Islet precursor cell (in vitro differentiated cells): Measurements from ENCODE around the gene XPO1.
"Not testable (repeated sequence)": the region's sequence is repeated elsewhere in the genome, so short reads cannot be mapped to it uniquely, and the experiment has no call there.

Experiments used
- DNase-seq: peaks from one replicate; pipeline ENCODE4 v3.0.0-alpha.2; 2018

Gene XPO1, protein sequence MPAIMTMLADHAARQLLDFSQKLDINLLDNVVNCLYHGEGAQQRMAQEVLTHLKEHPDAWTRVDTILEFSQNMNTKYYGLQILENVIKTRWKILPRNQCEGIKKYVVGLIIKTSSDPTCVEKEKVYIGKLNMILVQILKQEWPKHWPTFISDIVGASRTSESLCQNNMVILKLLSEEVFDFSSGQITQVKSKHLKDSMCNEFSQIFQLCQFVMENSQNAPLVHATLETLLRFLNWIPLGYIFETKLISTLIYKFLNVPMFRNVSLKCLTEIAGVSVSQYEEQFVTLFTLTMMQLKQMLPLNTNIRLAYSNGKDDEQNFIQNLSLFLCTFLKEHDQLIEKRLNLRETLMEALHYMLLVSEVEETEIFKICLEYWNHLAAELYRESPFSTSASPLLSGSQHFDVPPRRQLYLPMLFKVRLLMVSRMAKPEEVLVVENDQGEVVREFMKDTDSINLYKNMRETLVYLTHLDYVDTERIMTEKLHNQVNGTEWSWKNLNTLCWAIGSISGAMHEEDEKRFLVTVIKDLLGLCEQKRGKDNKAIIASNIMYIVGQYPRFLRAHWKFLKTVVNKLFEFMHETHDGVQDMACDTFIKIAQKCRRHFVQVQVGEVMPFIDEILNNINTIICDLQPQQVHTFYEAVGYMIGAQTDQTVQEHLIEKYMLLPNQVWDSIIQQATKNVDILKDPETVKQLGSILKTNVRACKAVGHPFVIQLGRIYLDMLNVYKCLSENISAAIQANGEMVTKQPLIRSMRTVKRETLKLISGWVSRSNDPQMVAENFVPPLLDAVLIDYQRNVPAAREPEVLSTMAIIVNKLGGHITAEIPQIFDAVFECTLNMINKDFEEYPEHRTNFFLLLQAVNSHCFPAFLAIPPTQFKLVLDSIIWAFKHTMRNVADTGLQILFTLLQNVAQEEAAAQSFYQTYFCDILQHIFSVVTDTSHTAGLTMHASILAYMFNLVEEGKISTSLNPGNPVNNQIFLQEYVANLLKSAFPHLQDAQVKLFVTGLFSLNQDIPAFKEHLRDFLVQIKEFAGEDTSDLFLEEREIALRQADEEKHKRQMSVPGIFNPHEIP (N-terminal part only)

GRCh38 chr2:61538200-61538919, at the start of gene XPO1:
TSS of gene XPO1 (minus strand) at chr2:61538356. CDS start at chr2:61533897, 4,459 bp downstream.
- DNase-seq = peak; percentile 100

- DNase-seq = not testable (repeated sequence)
Measured at GRCh38 chr2:61586928-61587327, 48.8 kb upstream of the XPO1 start.

DNA sequence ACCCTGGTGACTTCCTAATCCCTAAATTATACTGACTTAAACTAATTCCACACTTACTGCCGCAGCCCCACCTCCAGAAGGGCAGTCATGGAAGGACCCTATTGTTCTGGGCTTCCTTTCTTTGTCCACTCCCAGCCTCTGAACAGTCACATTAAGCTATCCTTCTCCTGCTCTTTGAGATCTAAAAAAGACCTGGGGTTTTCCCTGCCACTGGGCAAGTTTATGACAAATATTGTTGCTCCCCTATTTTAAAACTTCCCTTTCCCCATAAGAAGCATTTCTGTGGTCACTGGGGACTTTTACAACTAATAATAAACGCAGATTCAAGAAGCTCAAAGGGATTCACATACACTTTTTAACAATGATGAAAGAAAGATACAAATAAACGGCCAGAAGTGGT, 47.2 kb upstream of the XPO1 start:
- no peak for DNase-seq

DNA sequence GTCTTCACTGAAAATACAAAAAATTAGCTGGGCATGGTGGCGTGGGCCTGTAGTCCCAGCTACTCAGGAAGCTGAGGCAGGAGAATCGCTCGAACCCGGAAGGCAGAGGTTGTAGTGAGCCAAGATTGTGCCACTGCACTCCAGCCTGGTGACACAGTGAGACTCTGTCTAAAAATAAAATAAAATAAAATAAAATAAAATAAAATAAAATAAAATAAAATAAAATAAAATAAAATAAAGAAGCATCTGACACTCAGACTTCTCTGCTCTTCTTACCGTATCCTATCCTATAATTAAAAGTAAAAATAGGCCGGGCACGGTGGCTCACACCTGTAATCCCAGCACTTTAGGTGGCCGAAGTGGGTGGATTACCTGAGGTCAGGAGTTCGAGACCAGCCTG, 46.2 kb upstream of the XPO1 start:
- not testable (repeated sequence) for DNase-seq

- no peak for DNase-seq
Measured at GRCh38 chr2:61582165-61582564, 44.0 kb upstream of the XPO1 start.

GRCh38 chr2:61581716-61582115, 43.6 kb upstream of the XPO1 start:
- DNase-seq = no peak

GRCh38 chr2:61575447-61575859, 37.3 kb upstream of the XPO1 start:
- no peak for DNase-seq

DNA sequence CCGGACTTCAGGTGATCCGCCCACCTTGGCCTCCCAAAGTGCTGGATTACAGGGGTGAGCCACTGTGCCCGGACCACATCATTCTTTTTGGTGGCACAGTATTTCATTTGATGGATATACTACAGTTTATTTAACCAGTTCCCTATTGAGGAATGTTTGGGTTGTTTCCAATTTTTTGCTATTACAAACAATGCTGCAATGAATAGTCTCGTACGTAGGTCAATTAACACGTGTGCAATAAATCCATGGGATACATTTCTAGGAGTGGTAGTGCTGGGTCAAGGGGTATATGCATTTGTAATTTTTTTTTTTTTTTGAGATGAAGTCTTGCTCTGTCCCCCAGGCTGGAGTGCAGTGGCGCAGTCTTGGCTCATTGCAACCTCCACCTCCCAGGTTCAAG, 28.4 kb upstream of the XPO1 start:
- no peak for DNase-seq

- no peak for DNase-seq
Measured at GRCh38 chr2:61562615-61563014, 24.5 kb upstream of the XPO1 start.

- no peak for DNase-seq
Measured at GRCh38 chr2:61558160-61558559, 20.0 kb upstream of the XPO1 start.

GRCh38 chr2:61557381-61557780, 19.2 kb upstream of the XPO1 start:
- no peak for DNase-seq

DNA sequence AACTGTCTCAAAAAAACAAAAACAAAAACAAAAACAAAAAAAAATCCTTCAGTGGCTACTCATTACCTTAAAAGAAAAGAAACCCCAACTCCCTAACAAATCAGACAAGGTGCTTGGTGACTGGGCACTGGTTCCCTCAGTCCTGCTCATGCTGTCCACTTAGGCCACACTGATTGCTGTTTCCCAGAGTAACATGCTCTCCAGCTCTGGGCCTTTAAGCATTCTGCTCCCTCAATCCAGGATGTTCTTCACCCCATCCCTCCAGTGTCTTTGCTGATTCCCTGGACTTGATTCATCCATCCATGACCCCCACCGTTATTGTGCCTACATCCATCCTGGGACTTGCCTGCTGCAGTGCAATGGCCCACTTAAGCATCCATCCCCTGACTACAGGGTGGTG, 16.4 kb upstream of the XPO1 start:
- no peak for DNase-seq

- no peak for DNase-seq
Measured at GRCh38 chr2:61550375-61551209, 12.4 kb upstream of the XPO1 start.

DNA sequence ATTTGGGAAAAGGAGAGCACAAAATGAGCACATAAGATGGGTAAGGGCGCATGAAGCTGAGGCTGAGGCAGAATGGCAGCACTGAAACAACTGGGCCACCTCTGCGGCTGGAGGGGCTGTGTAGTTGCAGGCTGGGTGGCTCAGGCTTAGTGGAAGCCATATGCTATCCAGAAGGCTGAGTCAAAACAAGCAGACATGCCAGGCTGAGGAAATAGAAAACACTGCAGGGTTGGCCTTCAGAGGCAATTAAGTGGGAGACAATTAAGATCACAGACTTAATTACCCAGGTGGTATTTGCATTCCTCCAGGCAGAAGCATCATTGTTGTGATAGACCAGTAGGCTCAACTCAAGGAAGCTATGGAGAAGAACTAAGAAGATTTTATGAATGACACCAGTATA, 11.4 kb upstream of the XPO1 start:
- DNase-seq = peak; percentile 63

DNA sequence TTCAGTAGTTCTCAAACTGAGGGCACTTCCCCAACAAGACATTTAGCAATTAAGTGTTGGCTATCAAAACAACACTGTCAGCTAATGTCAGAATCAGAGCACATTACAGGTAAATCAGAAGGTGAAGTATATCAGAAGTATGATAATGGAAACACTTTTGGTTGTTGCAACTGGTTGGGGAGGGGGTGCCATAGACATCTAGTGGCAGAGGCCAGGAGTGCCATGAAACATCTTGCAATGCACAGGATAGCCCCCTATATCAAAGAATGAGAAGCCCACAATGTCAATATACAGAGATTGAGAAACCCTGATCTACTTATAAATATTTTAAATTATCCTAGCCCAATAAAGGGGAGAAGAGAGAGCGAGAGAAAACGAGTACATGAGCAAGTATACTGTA, 4.9 kb upstream of the XPO1 start:
- no peak for DNase-seq

GRCh38 chr2:61540167-61540566, 2.0 kb upstream of the XPO1 start:
- not testable (repeated sequence) for DNase-seq

- no peak for DNase-seq
Measured at GRCh38 chr2:61538920-61539520, 864 bp upstream of the XPO1 start.

GRCh38 chr2:61537950-61538199, 281 bp downstream of the XPO1 start:
- no peak for DNase-seq

- peak; percentile 53 for DNase-seq
Measured at GRCh38 chr2:61537277-61537949, 743 bp downstream of the XPO1 start.

- peak; percentile 98 for DNase-seq
Measured at GRCh38 chr2:61536572-61537276, 1.4 kb downstream of the XPO1 start.

- no peak for DNase-seq
Measured at GRCh38 chr2:61536180-61536571, 2.0 kb downstream of the XPO1 start.
